Kidney glomerular epithelial cell (primary cell): ENCODE results near the gene MLLT10.

ENCODE experiments used
- DNase-seq: peaks from one replicate; lab custom pipeline; 2025; lab: John Stamatoyannopoulos, UW

MLLT10 gene

DNA sequence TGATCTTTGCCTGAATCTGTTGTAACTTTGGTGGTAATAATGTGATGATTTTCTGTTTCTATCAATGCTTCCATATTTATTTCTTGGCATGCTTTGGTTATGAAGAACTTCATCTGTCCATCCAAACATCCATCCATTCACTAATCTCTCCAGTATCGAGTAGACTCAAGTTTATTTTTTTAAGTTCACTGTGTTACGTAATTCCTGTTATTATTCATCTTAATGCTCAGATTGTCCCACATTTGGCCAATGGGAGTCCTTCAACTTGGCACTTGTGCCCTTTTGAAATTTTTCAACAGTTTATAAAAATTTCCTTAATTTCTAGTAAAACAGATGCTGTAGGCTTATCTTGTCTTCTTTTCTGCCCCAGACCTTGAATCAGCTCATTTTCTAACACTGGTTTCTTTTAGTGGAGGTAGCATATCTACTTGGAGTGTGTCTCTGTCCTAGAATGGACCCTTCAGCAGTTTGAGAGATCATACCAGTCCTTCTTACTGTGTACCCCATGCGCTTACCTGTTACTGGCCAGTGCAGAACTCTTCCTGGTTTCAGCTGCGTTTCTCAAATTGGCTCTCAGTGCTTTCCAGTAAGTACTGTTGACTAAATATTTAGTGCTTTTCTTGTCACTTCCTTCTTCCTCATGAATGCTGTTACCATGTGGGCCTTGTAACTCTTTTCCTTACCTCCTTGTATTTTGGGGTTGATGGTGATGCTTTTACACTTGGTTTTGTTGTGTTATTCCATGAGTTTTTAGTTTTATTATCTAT lies 100.8 kb downstream of the MLLT10 start:
- no peak for DNase-seq

GRCh38 chr10:21637795-21638194 lies 103.8 kb downstream of the MLLT10 start:
- DNase-seq = no peak

GRCh38 chr10:21638681-21639080 lies 104.6 kb downstream of the MLLT10 start:
- DNase-seq = no peak

- no peak for DNase-seq
Measured at GRCh38 chr10:21648040-21648439, 114.0 kb downstream of the MLLT10 start.

GRCh38 chr10:21649454-21649872 lies 115.4 kb downstream of the MLLT10 start:
- no peak for DNase-seq

- no peak for DNase-seq
Measured at GRCh38 chr10:21650353-21650752, 116.3 kb downstream of the MLLT10 start.

DNA sequence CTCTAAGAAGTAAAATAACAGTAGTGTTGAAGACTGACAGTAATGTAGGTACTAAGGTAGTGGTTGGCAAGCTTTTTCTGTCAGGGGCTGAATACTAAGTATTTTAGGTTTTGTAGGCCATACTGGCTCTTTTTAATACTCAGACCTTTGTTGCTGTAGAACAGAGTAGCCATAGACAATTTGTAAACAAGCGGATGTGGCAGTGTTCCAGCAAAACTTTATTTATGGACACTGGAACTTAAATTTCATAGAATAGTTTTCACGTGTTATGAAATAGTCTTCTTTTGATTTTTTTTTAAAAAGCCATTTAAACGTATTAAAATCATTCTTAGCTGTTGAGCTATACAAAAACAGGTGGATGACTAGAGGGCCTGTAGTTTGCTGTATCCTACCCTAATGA lies 121.2 kb downstream of the MLLT10 start:
- DNase-seq = no peak

DNA sequence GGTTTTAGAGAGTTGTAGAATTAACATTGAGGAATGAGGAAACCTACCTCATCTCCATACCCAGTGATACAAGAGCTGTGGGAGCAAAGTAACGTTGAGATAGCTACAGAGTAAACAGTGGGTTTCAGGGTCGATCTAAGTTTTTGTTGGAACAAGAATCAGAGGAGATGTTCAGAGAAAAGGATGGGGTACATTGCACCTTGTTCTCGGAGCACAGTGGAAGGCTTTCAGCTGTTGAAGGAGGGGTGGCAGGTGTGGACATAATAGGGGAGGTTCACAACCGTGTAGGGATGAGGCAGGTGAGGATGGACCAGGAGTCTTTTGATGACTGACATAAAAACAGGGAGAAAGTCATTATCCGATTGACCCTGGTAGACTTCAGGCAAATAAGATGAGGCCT lies 121.7 kb downstream of the MLLT10 start:
- no peak for DNase-seq

DNA sequence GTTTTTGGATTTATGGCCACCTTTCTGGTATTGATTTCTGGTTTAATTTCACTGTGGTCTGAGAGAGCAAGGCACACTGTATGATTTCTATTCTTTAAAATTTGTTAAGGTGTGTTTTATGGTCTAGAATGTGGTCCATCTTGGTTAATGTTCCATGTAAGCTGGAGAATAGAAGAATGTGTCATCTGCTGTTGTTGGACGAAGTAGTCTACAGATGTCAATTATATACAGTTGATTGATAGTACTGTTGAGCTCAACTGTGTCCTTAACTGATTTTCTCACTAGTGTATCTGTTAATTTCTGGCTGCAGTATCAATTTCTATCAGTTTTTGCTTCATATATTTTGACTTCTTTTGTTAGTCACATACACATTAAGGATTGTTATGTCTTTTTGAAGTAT lies 127.1 kb downstream of the MLLT10 start:
- DNase-seq = no peak

GRCh38 chr10:21661935-21662334 lies 127.9 kb downstream of the MLLT10 start:
- DNase-seq = no peak

DNA sequence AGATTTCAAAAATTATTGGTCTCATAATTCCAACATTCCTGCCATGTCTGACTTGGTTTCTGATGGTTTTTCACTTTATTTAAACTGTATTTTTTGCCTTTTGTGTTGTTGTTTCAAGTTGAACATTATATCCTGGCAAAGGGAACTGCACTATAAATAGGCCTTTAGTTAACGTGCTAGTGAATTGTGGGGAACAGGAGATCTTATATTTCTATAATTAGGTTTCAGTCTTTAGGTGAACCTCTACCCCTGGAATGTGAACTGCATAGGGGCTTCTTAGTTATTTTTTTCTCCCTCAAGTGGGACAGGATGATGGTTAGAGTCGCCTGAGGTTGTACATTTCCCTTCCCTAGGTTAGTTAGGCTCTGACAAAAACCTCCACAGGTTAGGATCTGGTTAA lies 128.6 kb downstream of the MLLT10 start:
- no peak for DNase-seq

DNA sequence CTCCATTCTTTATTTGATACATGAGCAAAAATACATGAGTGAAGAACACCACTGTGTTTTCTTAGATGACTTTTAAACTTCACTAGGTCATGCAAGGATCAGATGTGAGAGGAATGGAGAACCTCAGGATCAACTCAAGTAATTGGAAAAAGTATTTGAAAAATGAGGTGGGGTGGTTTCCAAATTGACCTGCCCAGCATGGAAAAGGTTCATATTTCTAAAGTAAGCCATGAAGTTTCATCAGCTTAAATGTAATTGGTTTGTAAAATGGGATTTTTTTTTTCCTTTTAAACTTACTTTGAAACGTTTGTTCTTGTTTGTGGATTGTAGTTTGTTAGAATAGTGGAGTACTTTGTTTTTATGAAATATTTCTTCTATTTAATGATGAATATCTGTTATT lies 134.8 kb downstream of the MLLT10 start:
- DNase-seq = no peak

DNA sequence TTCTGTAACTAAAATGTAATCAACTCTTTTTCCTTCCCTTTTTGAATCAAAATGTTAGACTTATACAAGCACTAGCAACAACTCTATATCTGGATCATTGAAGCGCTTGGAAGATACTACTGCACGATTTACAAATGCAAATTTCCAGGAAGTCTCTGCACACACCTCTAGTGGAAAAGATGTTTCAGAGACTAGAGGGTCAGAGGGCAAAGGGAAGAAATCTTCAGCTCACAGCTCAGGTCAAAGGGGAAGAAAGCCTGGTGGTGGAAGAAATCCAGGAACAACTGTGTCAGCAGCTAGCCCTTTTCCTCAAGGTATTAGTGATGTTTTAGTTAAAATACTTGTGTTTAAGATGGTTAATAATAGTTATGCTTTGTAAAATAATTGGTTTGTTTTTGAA lies 136.4 kb downstream of the MLLT10 start:
- DNase-seq = no peak

GRCh38 chr10:21673668-21674067 lies 139.6 kb downstream of the MLLT10 start:
- no peak for DNase-seq

- no peak for DNase-seq
Measured at GRCh38 chr10:21675157-21675796, 141.2 kb downstream of the MLLT10 start.

DNA sequence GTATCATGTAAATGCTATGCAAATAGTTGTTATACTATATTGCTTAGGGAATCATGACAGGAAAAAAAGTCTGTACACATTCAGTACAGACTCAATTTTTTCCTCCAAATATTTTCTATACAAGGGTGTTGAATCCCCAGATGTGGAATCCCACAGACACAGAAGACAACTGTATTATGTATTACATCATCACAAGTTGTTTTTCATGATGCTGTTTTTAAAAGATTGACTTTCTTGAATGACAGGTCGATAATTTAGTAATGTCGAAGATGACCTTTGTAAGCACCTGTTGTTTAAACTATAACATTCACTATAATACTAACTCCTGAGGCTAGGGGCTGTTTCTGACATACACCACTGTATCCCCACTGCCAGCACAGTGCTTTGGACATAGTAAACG lies 143.5 kb downstream of the MLLT10 start:
- DNase-seq = no peak

GRCh38 chr10:21681156-21681555 lies 147.1 kb downstream of the MLLT10 start:
- DNase-seq = no peak

DNA sequence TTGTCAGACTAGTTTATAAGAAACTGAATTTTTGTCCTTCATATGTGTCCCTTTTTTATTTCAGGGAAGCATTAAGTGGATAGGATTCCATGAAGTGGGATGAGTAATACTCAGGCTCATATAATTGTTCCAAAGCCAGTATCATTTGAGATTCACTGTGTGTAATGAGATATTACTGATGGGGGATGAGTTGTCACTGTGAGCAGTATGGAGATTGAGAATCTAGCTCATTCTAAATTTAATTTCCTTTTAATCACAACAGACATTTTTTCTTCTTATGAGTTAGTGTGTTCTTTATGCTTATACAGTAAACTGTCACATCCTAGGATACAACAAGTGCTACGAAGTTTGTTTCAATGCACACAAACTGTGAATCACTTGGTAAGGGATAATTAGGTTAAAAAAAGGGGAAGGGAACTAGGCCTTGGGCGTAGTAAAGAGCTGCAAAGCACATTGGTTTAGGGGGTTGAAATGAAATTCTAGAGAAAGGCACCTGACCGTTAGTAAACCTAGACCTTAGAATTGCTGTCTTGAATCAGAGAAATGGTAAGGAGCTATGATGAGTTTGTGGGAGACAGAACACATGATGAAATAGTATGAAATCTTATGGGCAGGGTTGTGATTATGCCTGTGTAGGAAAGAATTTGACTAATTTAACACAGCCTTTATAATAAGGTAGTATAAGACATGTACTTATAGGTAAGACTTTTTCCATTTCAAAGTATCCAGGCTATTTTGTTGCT lies 153.4 kb downstream of the MLLT10 start:
- DNase-seq = no peak

DNA sequence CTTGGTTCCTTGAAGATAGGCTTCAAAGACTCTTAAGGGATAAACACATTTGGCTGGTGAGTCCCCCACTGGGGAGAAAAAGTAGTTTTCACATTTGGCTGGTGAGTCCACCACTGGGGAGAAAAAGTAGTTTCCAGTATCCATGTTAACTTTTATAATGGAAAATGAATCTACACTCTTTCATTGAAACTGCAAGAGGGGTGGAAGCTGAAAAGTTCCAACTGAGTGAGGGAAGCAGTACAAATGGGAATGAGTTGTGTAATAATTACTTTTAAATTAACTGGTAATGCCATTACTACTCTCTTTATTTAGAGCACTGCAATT lies 153.9 kb downstream of the MLLT10 start:
- DNase-seq = no peak

DNA sequence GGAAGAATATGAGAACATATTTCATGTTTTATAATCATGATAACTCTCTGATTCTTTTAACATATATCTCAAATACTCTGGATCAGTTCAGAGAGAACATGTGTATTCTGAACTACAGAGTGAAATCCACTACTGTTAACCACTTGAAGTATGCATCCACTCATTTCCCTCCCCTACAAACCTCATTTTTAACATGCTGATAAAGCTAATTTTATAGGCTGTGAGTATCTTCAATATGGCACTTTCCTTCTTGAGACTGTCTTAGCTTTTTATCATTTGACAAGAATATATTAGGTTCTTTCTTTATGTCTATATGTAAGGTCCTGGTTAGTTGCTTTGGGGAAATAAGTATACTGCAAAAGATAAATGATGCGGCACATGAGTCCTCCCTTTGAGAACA lies 154.8 kb downstream of the MLLT10 start:
- DNase-seq = no peak

GRCh38 chr10:21689881-21690280 lies 155.8 kb downstream of the MLLT10 start:
- DNase-seq = no peak

- DNase-seq = no peak
Measured at GRCh38 chr10:21692916-21693315, 158.9 kb downstream of the MLLT10 start.

DNA sequence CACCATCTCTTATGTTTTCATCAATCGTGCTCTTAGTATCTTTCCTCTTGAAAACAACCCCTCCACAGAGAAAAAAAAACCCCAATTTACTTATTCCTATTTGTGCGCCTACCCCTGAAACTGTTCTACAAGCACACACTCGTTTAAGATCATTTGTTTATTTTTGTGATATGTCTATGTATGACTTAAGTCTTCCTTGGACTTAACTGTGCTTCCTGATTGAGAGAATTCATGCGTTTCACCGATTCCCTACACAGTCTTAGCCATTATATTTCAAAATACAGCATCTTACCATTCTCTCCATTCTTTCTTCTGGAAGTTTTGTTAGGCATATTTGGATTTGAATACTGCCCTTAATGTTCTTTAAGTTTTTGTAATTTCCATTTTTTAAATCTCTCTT lies 159.4 kb downstream of the MLLT10 start:
- DNase-seq = no peak
